ENCODE data around the gene TCTN3.
"Not testable (repeated sequence)": the region's sequence is repeated elsewhere in the genome, so short reads cannot be mapped to it uniquely, and the experiment has no call there.

Gene TCTN3, protein sequence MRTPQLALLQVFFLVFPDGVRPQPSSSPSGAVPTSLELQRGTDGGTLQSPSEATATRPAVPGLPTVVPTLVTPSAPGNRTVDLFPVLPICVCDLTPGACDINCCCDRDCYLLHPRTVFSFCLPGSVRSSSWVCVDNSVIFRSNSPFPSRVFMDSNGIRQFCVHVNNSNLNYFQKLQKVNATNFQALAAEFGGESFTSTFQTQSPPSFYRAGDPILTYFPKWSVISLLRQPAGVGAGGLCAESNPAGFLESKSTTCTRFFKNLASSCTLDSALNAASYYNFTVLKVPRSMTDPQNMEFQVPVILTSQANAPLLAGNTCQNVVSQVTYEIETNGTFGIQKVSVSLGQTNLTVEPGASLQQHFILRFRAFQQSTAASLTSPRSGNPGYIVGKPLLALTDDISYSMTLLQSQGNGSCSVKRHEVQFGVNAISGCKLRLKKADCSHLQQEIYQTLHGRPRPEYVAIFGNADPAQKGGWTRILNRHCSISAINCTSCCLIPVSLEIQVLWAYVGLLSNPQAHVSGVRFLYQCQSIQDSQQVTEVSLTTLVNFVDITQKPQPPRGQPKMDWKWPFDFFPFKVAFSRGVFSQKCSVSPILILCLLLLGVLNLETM

DNA sequence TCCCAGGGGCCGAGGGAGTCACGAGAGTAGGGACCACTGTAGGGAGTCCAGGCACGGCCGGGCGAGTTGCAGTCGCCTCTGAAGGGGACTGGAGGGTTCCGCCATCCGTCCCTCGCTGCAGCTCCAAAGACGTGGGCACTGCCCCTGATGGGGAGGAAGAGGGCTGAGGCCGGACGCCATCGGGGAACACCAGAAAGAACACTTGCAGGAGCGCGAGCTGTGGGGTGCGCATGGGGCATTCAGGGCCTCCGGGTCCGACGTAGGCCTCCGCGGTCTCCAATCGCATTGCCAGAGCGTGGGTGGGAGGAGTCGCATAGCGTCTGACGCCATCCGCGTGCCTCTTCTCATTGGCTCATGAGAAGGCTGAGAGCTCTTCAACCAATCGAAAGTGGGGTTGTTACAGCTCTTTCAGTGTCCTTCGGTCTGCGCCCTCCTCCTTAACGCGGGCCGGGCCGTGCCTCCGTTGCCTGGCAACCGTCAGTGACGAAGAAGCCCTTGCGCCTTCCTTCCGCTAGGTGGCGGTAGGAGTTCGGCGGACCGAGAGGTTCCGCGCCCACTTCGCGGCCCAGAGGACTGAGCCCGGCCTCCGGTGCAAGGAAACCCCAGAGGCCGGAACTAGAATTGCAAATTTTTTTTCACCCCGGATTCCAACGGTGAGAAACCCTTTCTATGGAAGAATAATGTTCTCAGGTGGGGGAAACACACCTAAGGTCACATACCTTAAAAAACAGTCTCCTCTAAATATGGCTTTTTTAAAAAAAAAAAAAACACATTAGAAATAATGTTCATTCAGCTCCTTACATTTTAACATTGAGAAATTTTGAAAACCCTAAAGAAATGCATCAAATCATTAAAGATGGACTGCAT, at the start of gene TCTN3:
TCTN3 (minus strand) TSS at position 260 of the 867 bp plus-strand sequence; CDS start at position 232, 28 bp downstream.
- DNase-seq (ENCODE audit: low spot score): peak; percentile 93

- no peak for DNase-seq (ENCODE audit: low spot score)
These were observed 49.3 kb upstream of the TCTN3 start for GRCh38 chr10:95742962-95743535.

- DNase-seq (ENCODE audit: low spot score): no peak
These were observed 48.8 kb upstream of the TCTN3 start for GRCh38 chr10:95742485-95742884.

DNA sequence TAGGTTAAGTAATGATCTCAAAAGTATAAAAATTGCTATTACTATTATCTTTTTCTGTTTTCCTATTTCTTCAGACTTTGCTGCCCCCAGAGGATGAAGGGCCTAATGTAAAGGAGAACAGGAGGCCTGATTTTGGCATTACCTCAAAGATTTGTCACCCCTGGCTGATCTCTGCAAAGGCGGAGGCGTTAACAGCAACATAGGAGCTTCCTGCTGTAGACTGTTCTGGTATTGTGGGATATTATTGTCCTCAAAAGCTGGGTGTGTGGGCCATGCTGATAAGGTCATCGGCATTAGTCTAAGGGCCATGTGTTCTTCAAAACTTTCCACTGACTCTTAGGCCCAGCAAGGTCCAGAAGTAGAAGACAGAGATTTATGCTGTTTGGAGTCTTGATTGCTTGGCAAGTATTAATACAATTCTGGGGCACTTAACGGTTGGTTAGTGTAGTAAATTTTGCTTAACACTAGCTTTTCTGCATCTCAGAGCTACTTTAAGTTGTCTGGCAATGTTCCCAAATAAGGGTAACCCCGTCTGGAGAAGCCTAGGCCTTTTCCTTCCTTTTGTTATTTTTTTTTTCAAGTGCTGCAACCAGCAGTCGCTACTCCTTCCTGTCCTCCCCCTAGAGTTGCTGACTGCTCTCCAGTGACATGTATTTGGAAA, 48.2 kb upstream of the TCTN3 start:
- DNase-seq (ENCODE audit: low spot score): no peak

DNA sequence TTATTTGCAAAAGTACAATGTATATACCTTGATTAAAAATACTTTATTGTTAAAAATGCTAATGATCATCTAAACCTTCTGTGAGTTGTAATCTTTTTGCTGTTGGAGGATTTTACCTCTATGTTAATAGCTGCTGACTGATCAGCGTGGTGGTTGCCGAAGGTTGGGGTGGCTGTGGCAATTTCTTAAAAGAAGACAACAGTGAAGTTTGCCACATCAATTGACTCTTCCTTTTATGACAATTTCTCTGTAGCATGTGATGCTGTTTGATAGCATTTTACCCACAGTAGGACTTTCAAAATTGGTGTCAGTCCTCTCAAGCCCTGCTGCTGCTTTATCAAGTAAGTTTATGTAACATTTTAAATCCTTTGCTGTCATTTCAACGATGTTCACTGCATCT, 45.3 kb upstream of the TCTN3 start:
- DNase-seq (ENCODE audit: low spot score): no peak

- DNase-seq (ENCODE audit: low spot score): not testable (repeated sequence)
These were observed 39.2 kb upstream of the TCTN3 start for GRCh38 chr10:95732907-95733306.

DNA sequence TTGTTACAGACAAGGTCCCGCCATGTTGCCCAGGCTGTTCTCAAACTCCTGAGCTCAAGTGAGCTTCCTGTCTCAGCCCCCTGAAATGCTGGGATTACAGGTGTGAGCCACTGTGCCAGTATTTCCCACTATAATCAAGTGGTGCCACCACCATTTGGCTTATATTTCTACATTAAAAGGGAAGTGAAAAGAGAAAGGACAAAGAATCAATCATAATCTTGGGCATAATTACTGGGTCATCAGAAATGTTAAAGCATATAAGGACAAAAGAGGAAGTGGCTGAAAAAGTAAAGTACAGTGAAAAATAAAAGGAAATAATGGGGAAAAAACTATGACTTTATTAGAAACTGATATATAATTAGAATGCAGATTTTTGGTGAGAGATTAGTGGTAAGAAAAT, 36.5 kb upstream of the TCTN3 start:
- DNase-seq (ENCODE audit: low spot score): no peak

DNA sequence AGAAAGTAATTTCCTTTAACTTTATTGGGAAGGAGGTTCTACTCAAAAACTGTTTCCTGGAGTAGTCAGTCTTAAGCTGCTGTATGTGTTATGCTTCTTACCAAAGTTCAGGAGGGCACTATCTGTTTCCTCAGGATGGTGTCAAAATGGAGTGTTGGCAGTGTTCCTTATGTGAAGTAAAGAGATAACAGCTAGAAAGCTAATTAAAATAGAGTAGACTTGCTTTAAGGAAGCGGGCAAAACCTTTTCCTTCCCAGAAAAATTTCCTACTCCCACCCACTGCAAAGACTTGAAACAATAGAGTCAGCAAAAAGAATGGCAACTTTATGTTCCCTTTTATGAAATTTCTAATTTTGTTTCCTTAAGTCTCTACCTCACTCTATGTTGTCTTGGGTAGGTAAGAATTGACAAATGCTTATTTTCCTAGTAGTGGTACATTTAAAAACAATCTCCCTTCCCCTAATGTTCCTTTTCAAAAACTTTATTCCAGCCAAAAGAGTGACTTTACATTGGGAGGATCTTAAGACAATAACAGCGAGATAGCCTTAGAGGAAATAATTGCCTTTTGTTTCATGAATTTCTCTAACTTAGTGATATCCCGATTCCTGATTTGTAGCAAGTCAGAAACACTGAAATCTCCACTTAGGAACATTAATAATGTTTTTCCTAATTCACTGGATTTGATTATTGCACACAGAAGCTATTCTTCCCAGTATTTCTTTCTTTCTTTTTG, 35.8 kb upstream of the TCTN3 start:
- no peak for DNase-seq (ENCODE audit: low spot score)

DNA sequence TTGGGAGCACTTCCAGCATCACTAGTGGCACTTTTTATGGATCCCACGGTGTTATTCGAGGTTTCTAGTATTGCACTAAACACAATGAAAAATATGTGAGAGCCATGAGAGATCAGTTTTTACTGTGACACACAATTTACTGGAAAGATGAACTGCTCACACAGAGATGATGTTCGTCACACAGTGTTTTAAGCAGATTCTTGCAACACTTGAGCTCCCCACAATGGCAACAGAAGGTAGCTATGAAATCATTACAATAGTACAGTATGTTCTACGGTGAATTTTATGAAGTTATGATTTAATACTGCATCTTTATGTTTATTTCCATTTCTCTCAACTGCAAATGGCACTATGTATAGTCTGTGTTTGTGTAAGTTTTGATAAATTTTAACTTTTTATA, 34.8 kb upstream of the TCTN3 start:
- no peak for DNase-seq (ENCODE audit: low spot score)

GRCh38 chr10:95722496-95722895, 28.8 kb upstream of the TCTN3 start:
- not testable (repeated sequence) for DNase-seq (ENCODE audit: low spot score)

DNA sequence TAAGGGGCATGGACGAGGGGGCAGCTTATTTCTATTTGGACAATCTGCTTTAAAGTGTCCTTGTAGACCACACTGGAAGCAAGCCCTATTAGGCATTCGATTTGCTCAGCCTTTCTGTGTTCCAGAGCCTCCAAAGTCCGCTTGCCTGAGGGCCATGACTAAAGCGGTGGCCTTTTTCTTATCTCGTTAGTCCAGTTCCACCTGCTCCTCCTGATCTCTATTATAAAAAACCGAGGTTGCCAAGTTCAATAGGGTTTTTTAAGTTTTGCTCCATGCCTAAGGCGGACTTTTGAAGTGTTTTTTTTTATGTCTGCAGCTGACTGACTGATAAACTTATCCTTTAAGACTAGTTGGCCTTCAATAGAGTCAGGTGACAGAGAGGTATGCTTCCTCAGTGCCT, 27.0 kb upstream of the TCTN3 start:
- not testable (repeated sequence) for DNase-seq (ENCODE audit: low spot score)

DNA sequence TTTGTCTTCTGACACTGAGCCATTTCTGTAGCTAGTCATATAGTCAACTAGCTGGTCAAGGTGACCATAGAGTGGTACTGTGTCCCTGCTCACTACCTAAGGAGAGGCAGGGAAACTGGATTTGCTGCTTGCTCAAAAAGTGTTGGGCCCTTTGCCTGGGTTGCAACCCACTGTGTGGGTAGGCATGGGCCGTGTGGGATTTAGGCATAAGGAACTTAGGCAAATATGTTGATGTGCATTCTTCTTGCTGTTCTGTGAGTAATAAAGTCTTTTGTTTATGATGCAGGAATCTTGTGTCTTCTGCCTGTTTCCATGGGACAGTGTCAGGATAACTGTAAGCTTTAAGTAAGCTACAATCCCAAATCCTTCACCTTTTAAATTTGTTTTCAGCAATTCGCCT, 23.1 kb upstream of the TCTN3 start:
- DNase-seq (ENCODE audit: low spot score): no peak

DNA sequence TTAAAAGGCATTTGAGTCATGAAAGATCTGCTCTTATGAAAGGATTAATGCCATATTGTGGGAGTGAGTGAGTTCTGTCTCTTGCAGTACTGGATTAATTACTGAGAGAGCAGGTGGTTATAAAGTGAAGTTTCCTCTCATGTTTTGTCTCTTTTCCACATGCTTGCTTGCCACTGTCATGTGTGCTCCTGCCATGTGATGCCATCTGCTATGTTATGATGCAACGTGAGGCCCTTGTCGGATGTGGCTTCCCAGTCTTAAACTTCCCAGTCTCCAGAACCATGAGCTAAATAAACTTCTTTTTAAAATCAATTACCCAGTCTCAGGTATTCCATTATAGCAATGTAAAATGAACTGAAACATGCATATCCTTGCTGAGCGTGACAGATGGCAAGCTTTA, 22.7 kb upstream of the TCTN3 start:
- DNase-seq (ENCODE audit: low spot score): no peak

GRCh38 chr10:95711492-95711891, 17.8 kb upstream of the TCTN3 start:
- no peak for DNase-seq (ENCODE audit: low spot score)

DNA sequence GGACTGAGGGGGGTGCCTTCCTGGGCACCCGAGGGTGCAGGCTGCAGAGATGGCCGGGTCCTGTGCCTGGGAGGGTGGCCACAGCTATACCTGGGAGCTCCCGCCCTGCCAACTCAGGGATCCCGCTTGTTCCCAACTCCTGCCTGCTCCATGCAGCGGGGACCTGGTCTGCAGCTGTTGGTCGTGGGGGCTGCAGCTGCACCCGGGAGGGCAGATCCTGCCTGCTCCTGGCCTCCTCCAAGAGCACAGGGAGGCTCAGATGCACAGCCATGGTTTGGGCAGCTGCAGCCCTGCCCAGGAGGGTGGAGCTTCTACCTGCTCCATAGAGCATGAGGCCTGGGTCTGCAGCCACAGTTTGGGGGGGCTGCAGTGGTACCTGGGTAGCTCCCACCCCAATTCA, 13.3 kb upstream of the TCTN3 start:
- no peak for DNase-seq (ENCODE audit: low spot score)

DNA sequence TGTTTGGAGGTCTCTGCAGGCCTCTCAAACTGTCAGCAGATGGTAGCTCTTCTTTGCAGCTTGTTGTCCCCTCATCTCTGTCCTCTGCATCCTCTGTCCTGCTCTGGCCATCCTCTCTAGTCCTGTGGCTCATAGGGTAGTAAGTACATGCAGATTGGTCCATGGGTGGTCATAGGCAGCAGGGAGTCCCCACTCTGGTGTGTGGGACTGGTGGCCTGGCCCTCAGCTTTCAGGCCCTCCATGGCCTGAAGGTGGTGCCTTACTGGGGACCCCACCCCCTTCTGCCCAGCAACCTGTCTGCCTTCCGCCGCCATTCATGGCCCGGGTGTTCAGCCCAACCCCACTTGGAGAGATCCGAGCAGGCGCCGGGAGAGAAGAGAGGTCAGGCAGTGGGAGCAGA, 12.8 kb upstream of the TCTN3 start:
- DNase-seq (ENCODE audit: low spot score): no peak

DNA sequence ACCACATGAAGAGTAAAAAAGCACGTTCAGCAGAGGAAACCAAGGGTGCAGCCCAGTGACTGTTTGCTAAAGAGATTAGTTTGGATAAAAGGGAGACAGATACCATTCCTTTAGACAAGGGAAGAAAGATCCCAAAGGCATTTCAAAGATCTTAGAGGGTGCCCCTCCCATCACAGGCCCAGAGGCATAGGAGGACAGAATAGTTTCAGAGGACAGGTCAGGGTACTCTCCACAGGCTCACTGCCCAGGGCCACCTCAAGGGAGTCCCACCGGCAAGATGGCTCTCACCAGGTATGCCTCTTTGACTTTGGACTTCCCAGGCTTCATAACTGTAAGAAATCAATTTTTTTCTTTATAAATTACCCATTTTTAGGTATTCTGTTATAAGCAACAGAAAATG, 4.7 kb upstream of the TCTN3 start:
- no peak for DNase-seq (ENCODE audit: low spot score)

DNA sequence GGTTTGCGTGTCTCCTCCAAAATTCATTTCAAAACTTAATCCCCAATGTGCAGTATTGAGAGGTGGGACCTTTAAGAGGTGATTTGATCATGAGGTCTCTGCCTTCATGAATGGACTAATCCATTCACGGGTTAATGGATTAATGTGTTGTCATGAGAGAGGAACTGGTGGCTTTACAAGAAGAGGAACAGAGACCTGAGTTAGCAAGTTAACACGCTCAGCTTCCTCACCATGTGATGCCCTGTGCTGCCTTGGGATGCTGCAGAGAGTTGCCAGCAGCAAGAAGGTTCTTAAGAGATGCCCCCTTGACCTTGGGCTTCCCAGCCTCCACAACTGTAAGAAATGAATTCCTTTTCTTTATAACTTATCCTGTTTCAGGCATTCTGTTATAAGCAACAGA, 3.7 kb upstream of the TCTN3 start:
- DNase-seq (ENCODE audit: low spot score): no peak

DNA sequence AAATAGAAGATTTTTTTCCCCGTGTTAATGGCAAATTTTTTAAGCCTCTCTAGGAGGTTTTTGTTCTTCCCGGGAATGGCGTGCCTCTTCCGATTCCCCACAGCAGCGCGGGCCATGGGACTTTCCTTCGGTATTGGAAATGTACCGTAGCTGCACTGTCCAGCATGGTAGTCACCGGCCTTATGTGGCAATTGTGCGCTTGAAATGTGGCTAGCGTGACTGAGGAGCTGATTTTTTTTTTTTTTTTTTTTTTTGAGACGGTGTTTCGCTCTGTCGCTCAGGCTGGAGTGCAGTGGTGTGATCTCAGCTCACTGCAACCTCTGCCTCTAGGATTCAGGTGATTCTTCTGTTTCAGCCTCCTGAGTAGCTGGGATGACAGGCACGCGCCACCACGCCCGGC, 938 bp upstream of the TCTN3 start:
- no peak for DNase-seq (ENCODE audit: low spot score)

GRCh38 chr10:95693071-95693667, 558 bp downstream of the TCTN3 start:
- no peak for DNase-seq (ENCODE audit: low spot score)

DNA sequence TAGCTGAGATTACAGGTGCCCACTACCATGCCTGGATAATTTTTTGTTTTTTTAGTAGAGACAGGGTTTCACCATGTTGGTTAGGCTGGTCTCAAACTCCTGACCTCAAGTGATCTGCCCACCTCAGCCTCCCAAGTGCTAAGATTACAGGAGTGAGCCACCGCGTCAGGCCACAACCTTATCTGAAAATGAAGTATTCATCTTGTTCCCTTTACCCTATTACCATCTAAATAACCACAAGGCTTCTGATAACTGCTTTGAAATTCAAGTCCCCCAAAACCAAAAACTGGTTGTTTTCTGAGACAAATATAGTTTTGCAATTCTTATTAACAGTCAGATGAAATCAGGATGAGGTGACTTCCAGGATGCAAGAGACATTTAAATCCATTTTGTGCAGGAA, 2.4 kb downstream of the TCTN3 start:
- no peak for DNase-seq (ENCODE audit: low spot score)

All from D341Med (cell line).